HepG2 (cell line): Measurements from ENCODE around the gene UGT1A4. TPM values are rescaled to one million over a fixed set of nuclear protein-coding genes. Genes with fewer than 3 reads are reported as not detected.

Source experiments
- ATRX ChIP-seq: sonication (generic); formaldehyde crosslinking; IDR thresholded peaks from 2 replicates; pipeline ENCODE4 v1.4.0; 2020; ENCODE audit warnings: missing genetic modification reagents, borderline replicate concordance
- ETV5 ChIP-seq: IDR thresholded peaks from 2 replicates; pipeline ENCODE4 v1.6.1; 2018; ENCODE audit warnings: missing biosample characterization, missing genetic modification reagents, inconsistent platforms, borderline replicate concordance
- HDAC1 ChIP-seq: sonication (generic); formaldehyde crosslinking; IDR thresholded peaks from 2 replicates; pipeline ENCODE4 v1.5.1; 2020; ENCODE audit warnings: mild to moderate bottlenecking, missing genetic modification reagents
- HDAC2 ChIP-seq: sonication (generic); formaldehyde crosslinking; IDR thresholded peaks from 2 replicates; pipeline ENCODE4 v1.4.0; 2020; ENCODE audit warnings: missing genetic modification reagents
- KDM4B ChIP-seq: sonication (generic); formaldehyde crosslinking; IDR thresholded peaks from 2 replicates; pipeline ENCODE4 v1.4.0; 2020; ENCODE audit warnings: missing genetic modification reagents
- KDM6A ChIP-seq: IDR thresholded peaks from 2 replicates; pipeline ENCODE4 v1.6.1; 2016; ENCODE audit warnings: low read depth
- MAZ ChIP-seq, 2 experiments: sonication (generic) in 1 of 2; formaldehyde crosslinking in 1 of 2; IDR thresholded peaks; 2 replicates each; pipeline versions ENCODE4 v1.5.0 to v1.6.1; 2012 to 2020; ENCODE audit warnings: low read depth in 2 of 2, mild to moderate bottlenecking in 2 of 2, borderline replicate concordance in 1 of 2, improper control_type of control experiment in 1 of 2, low read length in 1 of 2, missing genetic modification reagents in 1 of 2, moderate library complexity in 1 of 2
- MIXL1 ChIP-seq: IDR thresholded peaks from 2 replicates; pipeline ENCODE4 v1.6.1; 2016
- MTA3 ChIP-seq: sonication (generic); formaldehyde crosslinking; IDR thresholded peaks from 2 replicates; pipeline ENCODE4 v1.4.0; 2020; ENCODE audit warnings: missing genetic modification reagents
- NCOA2 ChIP-seq: sonication (generic); formaldehyde crosslinking; IDR thresholded peaks from 2 replicates; pipeline ENCODE4 v1.8.0; 2022; ENCODE audit warnings: inconsistent platforms
- PRPF4 ChIP-seq: fragments of 200-400 bp; formaldehyde crosslinking; IDR thresholded peaks from 2 replicates; pipeline ENCODE4 v1.6.1; 2016; ENCODE audit warnings: low read length, low read depth; ENCODE audit not compliant: poor library complexity, severe bottlenecking
- RARG ChIP-seq: sonication (generic); formaldehyde crosslinking; IDR thresholded peaks from 2 replicates; pipeline ENCODE4 v1.4.0; 2020; ENCODE audit warnings: low read depth, mild to moderate bottlenecking, missing genetic modification reagents
- REL ChIP-seq: sonication (generic); formaldehyde crosslinking; conservative IDR thresholded peaks from 2 replicates; pipeline ENCODE4 v1.8.0; 2022; ENCODE audit warnings: mild to moderate bottlenecking, missing genetic modification reagents, moderate library complexity
- STAT5B ChIP-seq: sonication (generic); formaldehyde crosslinking; IDR thresholded peaks from 2 replicates; pipeline ENCODE4 v1.4.0; 2020; ENCODE audit warnings: missing genetic modification reagents
- TARDBP ChIP-seq: sonication (generic); formaldehyde crosslinking; IDR thresholded peaks from 2 replicates; pipeline ENCODE4 v1.8.0; 2022; ENCODE audit warnings: mild to moderate bottlenecking, missing genetic modification reagents
- TRIM24 ChIP-seq: sonication (generic); formaldehyde crosslinking; IDR thresholded peaks from 2 replicates; pipeline ENCODE4 v1.8.0; 2022; ENCODE audit warnings: mild to moderate bottlenecking, missing genetic modification reagents
- ZNF274 ChIP-seq: sonication (generic); formaldehyde crosslinking; IDR thresholded peaks from 2 replicates; pipeline ENCODE4 v1.5.1; 2020; ENCODE audit warnings: mild to moderate bottlenecking, missing genetic modification reagents
- ZNF572 ChIP-seq: sonication (generic); formaldehyde crosslinking; IDR thresholded peaks from 2 replicates; pipeline ENCODE4 v1.5.1; 2020; ENCODE audit warnings: mild to moderate bottlenecking, missing genetic modification reagents
- ZNF614 ChIP-seq: IDR thresholded peaks from 2 replicates; pipeline ENCODE4 v1.6.1; 2018; ENCODE audit warnings: missing biosample characterization, missing genetic modification reagents, inconsistent platforms, borderline replicate concordance
- ZNF83 ChIP-seq: sonication (generic); formaldehyde crosslinking; IDR thresholded peaks from 2 replicates; pipeline ENCODE4 v1.4.0; 2020; ENCODE audit warnings: missing genetic modification reagents, mild to moderate bottlenecking, borderline replicate concordance
- polyA plus RNA-seq, 8 experiments: library from polyadenylated mRNA; depleted of rRNA in 3 of 8; stranded (reverse) in 7 of 8; unstranded in 1 of 8; fragments of >200 nt; fragmentation: Illumina TruSeq in 4 of 8; extraction: Trizol in 4 of 8; gene quantifications; 2 replicates each; pipeline versions ENCODE4 v1.2.1 to v1.2.3, GENCODE V29; 2011 to 2016; ENCODE audit warnings: low read depth in 4 of 8, missing spikeins in 1 of 8, mixed read lengths in 1 of 8; ENCODE audit not compliant: insufficient read depth in 1 of 8
- total RNA-seq, 5 experiments: library from RNA; depleted of rRNA; stranded (reverse); fragments of >200 nt; fragmentation: Illumina TruSeq; extraction: Trizol; gene quantifications; 2 replicates each; pipeline ENCODE4 v1.2.3, GENCODE V29; 2016; ENCODE audit warnings: low read depth in 1 of 5
- TF ChIP-seq, protein P1 (sequence below): fragments of 450-650 bp; IDR thresholded peaks from 2 replicates; pipeline ENCODE4 v1.6.1; 2017
- TF ChIP-seq, protein P2 (sequence below): sonication (generic); formaldehyde crosslinking; IDR thresholded peaks from 2 replicates; pipeline ENCODE4 v1.4.0; 2020; ENCODE audit warnings: missing genetic modification reagents, mild to moderate bottlenecking, borderline replicate concordance
- TF ChIP-seq, protein P3 (sequence below): sonication (generic); formaldehyde crosslinking; IDR thresholded peaks from 2 replicates; pipeline ENCODE4 v1.4.0; 2020; ENCODE audit warnings: missing genetic modification reagents
- TF ChIP-seq, protein P4 (sequence below): sonication (generic); formaldehyde crosslinking; IDR thresholded peaks from 2 replicates; pipeline ENCODE4; 2020; ENCODE audit warnings: missing genetic modification reagents, mild to moderate bottlenecking, borderline replicate concordance

UGT1A4 gene
- total and polyA plus RNA-seq, 2 of the 13 experiments (the other 11 are each of a cell fraction or from before 2014, with no cell fraction given) = not detected

DNA sequence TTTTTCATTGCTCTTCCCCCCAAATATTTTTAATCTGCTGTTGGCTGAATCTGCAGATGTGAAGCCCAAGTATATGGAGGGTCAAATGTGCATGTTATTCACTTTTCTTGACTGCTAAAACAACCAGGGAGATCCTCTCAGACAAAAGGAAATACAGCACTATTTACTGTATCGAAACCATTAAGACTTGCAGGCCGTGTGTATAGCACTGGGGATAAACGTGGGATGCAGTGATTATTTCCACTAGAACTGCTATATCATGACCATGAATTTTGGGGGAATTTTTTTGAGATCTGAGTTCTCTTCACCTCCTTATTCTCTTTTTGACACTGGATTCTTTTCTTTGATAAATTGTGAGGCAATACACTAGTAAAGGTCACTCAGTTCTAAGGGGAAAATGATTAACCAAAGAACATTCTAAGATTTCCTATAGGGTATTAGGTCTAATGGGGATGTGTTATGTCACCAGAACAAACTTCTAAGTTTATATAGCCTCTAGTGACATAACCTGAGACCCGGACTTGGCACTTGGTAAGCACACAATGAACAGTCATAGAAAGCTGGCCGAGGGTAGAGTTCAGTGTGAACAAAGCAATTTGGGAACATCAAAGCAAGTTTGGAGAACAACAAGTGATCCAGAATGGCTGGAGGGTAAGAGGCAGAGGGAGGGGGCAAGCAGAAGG, 26.7 kb downstream of the UGT1A4 start (continued):
- TF ChIP-seq PRPF4 (no peak), MTA3 (CRISPR knock-in tag) (no peak), HDAC1 (CRISPR knock-in tag) (peak; percentile 96), ATRX (CRISPR knock-in tag) (no peak; the same call in 1 of the 2 replicates), KDM6A (CRISPR knock-in tag) (peak; percentile 93), NCOA2 (peak; percentile 93), ZNF614 (CRISPR knock-in tag) (peak; percentile 87), RARG (CRISPR knock-in tag) (no peak), TRIM24 (CRISPR knock-in tag) (0 out of 2 replicates have a peak, but pooled peaks have one; percentile 67), MAZ (IDR thresholded peaks at IDR 0.05; ENCODE audit: borderline replicate concordance, low read depth, low read length) (no peak), MAZ (CRISPR knock-in tag; IDR thresholded peaks at IDR 0.05; ENCODE audit: low read depth) (peak; percentile 58; the same call in 1 of the 2 replicates), ZNF83 (CRISPR knock-in tag) (no peak), ETV5 (CRISPR knock-in tag) (peak; percentile 74; the same call in 1 of the 2 replicates), REL (CRISPR knock-in tag) (no peak), KDM4B (no peak), TARDBP (CRISPR knock-in tag) (peak; percentile 98), ZNF572 (no peak), STAT5B (peak; percentile 90; the same call in 1 of the 2 replicates), HDAC2 (CRISPR knock-in tag) (peak; percentile 98), MIXL1 (CRISPR knock-in tag) (peak; percentile 92), ZNF274 (CRISPR knock-in tag) (no peak; the same call in 1 of the 2 replicates)
- TF ChIP-seq, protein P1, sequence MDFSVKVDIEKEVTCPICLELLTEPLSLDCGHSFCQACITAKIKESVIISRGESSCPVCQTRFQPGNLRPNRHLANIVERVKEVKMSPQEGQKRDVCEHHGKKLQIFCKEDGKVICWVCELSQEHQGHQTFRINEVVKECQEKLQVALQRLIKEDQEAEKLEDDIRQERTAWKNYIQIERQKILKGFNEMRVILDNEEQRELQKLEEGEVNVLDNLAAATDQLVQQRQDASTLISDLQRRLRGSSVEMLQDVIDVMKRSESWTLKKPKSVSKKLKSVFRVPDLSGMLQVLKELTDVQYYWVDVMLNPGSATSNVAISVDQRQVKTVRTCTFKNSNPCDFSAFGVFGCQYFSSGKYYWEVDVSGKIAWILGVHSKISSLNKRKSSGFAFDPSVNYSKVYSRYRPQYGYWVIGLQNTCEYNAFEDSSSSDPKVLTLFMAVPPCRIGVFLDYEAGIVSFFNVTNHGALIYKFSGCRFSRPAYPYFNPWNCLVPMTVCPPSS = no peak
- TF ChIP-seq, protein P2, sequence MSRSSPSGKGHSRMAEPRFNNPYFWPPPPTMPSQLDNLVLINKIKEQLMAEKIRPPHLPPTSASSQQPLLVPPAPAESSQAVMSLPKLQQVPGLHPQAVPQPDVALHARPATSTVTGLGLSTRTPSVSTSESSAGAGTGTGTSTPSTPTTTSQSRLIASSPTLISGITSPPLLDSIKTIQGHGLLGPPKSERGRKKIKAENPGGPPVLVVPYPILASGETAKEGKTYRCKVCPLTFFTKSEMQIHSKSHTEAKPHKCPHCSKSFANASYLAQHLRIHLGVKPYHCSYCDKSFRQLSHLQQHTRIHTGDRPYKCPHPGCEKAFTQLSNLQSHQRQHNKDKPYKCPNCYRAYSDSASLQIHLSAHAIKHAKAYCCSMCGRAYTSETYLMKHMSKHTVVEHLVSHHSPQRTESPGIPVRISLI (CRISPR knock-in tag) = peak; percentile 61; the same call in 1 of the 2 replicates
- TF ChIP-seq, protein P3, sequence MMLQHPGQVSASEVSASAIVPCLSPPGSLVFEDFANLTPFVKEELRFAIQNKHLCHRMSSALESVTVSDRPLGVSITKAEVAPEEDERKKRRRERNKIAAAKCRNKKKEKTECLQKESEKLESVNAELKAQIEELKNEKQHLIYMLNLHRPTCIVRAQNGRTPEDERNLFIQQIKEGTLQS (CRISPR knock-in tag) = peak; percentile 67
- TF ChIP-seq, protein P4, sequence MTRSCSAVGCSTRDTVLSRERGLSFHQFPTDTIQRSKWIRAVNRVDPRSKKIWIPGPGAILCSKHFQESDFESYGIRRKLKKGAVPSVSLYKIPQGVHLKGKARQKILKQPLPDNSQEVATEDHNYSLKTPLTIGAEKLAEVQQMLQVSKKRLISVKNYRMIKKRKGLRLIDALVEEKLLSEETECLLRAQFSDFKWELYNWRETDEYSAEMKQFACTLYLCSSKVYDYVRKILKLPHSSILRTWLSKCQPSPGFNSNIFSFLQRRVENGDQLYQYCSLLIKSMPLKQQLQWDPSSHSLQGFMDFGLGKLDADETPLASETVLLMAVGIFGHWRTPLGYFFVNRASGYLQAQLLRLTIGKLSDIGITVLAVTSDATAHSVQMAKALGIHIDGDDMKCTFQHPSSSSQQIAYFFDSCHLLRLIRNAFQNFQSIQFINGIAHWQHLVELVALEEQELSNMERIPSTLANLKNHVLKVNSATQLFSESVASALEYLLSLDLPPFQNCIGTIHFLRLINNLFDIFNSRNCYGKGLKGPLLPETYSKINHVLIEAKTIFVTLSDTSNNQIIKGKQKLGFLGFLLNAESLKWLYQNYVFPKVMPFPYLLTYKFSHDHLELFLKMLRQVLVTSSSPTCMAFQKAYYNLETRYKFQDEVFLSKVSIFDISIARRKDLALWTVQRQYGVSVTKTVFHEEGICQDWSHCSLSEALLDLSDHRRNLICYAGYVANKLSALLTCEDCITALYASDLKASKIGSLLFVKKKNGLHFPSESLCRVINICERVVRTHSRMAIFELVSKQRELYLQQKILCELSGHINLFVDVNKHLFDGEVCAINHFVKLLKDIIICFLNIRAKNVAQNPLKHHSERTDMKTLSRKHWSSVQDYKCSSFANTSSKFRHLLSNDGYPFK = no peak
